HG02759 (cell line): ENCODE results near the gene CALN1.

ENCODE experiments used
- ATAC-seq: cut with Tn5 transposase; IDR thresholded peaks from one replicate; pipeline ENCODE4 v1.9.1; 2021; ENCODE audit warnings: mild to moderate bottlenecking, moderate library complexity; ENCODE audit not compliant: unreplicated experiment

Gene CALN1

DNA sequence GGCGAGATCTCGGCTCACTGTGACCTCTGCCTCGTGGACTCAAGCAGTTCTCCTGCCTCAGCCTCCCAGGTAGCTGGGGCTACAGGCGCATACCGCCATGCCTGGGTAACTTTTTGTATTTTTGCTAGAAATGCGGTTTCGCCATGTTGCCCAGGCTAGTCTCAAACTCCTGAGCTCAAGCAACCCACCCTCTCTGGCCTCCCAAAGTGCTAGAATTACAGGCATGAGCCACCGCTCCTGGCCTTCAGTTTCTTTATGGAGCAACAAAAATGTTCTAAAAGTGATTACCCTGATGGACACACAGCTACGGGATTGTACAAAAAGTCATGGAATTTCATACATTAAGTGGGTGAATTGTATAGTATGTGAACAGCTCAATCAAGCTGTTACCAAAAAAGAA is 216.0 kb downstream of the CALN1 start:
- no peak for ATAC-seq

DNA sequence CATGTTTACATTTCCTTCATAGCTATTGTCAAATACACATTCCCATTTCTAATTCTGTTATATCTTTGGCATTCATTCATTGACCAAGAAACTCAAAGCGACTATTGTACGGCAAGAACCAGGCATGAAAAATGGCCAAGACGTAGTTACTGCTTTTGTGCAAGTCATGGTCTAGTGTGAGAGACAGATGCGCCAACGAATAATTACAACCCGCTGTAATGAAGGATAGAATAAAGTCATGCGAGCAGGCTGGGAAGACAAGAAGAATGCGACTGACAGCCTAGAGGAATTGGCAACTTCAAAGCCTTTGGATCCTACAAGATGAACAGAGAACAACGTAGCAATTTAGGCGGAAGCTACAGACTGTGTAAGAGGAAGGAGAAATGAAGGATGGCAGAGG is 221.2 kb downstream of the CALN1 start:
- ATAC-seq = no peak

DNA sequence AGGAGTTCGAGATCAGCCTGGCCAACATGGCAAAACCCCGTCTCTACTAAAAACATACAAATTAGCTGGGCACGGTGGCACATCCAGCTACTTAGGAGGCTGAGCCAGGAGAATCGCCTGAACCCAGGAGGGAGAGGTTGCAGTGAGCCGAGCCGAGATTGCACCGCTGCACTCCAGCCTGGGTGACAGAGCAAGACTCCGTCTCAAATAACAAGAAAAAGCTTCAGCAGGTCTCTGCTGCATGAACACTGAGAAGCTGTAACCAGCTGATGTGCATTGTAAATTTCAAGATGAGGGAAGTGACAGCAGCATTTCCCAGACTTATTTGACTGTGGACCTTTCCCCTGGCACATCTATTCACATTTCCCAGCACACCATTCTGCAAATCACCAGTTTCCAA is 222.0 kb downstream of the CALN1 start:
- no peak for ATAC-seq

DNA sequence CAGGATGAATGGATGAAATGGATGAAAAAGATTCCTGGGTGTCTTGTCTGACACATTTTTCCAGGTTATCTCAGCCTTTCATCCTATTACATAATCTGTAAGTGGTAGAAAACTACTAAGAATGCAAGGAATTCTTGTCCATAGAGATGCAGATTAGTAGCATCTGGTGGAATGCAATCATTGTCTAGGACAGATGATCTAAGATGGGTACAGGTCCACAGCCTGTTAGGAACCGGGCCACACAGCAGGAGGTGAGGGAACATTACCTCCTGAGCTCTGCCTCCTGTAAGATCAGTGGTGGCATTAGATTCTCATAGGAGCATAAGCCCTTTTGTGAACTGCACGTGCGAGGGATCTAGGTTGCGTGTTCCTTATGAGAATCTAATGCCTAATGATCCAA is 225.0 kb downstream of the CALN1 start:
- no peak for ATAC-seq

DNA sequence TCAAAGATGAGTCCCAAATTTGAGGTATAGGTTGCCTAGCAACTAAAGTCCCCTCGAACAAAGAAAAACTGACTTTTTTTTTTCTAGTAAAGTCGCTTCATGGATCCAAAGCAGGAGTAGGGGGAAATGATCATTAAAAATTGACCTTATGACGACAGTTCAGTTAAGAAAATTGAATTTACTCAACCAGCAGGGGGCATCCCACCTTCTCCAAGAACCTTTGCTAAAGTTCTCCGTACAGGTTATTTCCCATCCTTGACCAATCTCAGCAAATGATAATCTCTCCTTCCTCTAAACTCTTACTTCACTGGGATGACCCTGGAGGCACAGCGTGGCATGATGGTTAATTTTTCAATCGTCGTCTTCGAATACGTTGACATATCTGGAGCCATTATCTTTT is 228.3 kb downstream of the CALN1 start:
- ATAC-seq = no peak

DNA sequence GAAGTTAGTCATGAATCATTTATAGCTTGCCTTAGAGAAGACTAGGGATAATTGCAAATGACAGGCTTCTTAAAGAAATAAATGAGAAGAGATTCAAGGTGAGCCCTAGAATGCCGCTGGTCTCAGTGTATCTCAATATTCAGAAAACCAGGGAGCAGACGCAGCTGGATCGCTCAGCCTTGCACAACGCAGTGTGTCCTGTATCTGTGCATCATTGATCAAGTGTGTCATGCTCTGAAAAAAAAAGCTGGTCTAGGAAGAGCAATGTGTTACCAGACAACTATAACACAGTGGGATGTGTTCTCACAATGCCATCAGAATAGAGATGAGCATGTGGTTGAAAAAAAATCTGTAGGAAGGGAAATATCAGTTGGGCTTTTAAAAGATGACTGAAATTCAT is 230.1 kb downstream of the CALN1 start:
- ATAC-seq = no peak

DNA sequence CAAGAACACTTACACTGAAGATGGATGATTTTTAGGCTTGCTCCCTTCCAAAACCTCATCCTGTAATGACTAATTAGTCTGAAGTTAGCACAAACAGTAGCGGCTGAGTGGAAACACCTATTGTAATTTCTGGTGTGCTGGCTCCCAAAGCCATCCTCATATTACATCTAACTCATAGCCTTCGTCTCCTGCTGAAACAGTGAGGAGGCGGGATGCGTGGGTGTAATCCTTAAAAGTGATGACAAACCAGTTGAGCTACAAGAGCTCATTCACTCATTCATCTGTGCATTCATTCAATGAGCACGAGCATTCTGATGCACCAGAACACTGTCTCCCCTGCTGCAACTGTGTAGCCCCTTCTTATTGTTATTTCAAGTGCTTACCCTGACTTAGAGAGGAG is 235.3 kb downstream of the CALN1 start:
- no peak for ATAC-seq

DNA sequence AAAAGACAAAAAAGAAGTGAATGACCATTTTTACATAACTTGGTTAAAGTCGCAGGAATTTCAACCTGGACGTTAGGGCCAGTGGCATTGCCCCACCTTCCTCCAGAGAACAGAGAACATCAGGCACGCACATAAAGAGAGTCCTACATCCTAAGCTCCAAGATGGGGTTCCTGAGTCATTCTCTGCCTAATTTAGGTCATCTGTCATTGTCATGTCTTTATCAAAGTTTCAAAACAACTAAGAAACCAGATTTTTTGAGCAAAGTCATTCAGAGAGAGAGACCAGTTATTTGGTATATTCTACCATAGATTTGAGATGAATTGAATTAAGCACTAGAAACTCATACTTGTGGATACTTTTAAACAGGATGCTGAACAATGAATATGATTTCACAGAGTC is 241.7 kb downstream of the CALN1 start:
- ATAC-seq = no peak

DNA sequence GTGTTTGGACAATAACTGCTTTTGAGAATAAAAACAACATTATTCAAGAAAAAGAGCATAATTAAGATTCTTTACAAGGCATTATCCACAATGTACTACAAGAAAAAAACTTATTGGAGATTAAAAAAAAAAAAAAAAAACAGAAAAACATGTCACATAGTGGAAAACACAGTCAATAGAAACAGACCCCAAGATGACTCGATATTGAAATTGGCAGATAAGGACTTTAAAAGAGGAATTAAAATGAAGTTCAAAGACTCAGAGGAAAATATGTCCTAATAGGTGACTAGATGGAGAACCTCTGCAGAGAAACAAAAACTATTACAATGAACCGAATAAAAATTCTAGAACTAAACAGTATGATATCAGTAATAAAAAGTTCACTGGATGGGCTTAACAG is 248.9 kb downstream of the CALN1 start:
- no peak for ATAC-seq

DNA sequence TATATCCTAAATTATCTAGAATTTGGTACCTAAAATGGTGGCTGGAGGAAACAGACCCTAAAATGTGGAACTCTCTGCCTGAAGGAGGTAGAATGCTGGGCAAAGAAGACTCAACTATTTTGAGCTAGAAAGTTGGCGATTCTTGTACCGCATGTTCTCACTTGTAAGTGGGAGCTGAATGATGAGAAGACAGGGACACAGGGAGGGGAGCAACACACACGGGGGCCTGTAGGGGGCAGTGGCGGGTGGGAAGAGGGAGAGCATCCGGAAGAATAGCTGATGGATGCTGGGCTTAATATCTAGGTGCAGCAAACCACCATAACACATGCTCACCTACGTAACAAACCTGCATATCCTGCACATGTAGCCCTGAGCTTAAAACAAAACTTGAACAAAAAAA is 250.6 kb downstream of the CALN1 start:
- ATAC-seq = no peak

DNA sequence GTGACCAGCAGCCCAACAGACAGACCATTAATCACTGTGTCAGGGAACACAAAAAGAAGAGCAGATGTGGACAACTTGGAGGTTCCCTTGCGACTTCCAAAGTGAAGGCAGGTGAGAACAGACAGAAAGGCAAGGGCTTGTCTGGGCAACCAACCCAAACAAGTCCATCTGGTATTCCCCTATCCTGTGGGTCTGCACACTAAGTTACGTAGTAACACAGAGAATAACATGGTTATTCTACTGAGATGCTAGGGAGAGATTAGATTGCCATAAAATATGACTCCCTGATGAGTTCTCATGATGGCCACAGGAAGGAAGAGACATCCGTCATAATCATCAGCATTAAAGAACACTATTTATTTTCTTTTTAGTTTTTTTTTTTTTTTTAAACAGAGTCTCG is 252.2 kb downstream of the CALN1 start:
- ATAC-seq = no peak

DNA sequence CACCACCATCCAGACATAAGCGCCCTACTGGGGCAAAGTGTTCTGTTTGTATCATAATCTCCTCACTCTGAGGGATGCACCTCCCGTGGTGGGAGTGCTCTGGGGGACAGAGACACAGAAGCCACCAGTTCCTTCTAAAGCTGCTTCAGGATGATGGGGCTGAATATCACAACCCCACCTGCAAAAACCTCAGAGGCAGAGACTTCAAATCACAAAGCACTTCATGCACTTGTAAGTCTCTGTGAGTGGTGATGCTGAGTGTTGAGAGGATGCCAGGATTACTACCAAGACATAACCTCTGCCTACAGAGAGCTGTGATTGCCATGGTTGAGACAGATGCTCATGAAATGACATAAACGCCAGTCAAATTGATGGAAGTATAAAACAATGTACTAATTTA is 255.5 kb downstream of the CALN1 start:
- no peak for ATAC-seq

DNA sequence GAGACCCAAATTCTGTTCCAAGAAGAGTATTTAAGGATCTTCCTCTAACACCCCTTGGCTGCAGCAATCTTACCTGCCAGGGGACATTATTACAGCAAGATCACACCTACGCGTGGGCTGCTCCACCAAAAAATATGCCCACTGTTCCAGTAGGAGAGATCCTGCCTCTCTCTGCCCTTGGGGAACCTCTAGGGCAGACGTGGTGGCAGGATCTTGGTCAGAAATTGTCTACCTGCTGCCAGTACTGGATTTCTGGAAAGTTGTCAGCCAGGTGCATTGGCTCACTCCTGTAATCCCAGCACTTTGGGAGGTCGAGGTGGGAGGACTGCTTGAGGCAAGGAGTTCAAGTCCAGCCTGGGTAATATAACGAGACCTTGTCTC is 259.0 kb downstream of the CALN1 start:
- ATAC-seq = no peak

DNA sequence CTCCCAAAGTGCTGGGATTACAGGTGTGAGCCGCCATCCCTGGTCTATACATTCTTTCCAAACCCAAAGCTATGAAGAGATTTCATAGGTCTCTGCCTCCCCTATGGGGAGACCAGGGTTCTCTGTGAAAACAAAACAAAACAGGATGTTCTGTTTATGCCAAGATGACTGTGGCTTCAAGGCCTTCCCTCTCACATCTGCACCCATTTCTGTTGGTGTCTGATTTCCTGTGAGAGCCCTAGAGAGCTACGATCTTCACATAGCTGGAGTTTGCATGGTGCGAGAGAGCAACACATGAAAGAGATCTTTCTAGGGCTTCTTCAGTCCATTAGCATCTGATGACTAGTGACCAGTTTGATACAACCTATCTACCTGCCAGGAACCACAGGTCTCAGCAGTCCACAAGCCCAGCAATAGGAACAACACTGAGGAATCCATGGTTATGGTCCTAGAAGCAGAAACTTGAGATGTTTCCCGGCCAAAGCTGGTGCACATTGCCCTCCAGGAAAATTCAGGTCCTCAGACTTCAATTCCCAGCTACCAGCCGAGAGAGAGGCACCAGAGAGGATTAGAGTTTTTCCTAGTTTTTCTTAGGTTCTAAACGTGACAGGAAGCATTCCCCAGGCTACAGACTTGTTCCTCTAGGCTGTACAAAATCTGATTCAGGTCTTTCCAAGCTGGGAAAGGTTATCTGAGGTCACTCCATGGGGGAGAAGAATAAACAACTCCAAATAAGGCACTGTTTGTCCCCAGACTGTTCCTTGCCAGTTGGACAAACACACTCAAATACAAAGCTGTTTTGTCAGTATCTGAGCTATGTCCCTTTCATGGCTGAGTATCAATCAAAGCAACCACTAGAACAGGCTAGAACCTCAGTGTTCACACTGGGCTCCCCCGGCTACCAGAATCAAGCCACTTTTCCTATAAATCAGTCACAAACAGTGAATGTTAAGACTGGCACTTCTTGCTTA is 259.7 kb downstream of the CALN1 start:
- no peak for ATAC-seq

DNA sequence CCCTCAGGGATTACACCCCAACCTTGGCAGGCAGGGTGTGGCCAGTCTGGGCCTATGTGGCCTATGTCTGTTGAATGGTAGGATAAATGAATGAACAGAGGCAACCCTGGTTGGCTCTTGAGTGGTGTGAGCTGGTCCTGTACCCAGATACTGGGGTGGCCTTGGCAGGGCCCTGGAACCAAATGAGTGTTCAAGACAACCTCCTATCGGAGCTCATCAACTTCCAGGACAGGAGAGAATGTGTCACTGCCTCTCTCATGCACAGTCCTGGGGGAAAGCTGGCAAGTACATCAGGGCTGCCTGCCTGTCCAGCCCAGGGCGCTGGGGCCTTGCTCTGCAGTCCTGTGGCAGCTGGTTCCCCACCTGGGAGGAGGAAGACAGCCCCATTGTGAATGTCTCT is 271.6 kb downstream of the CALN1 start:
- ATAC-seq = no peak

DNA sequence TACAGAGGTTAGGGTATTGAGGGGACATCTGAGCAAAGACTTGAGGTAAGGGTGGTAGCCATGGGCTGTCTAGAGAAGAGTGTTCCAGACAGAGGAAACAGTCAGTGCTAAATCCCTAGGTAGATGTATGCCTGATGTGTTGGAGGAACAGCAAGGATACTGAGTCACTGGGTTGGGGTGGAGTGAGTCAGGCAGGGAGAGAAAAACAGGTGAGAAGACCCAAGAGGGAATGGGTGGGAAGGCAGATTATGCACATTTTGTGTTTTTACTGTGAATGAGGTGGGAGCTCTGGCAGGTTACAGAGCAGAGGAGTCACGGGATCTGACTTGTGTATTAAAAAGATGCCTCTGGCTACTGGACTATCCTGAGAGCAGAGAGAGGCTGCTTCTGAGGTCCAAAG is 285.0 kb downstream of the CALN1 start:
- no peak for ATAC-seq

DNA sequence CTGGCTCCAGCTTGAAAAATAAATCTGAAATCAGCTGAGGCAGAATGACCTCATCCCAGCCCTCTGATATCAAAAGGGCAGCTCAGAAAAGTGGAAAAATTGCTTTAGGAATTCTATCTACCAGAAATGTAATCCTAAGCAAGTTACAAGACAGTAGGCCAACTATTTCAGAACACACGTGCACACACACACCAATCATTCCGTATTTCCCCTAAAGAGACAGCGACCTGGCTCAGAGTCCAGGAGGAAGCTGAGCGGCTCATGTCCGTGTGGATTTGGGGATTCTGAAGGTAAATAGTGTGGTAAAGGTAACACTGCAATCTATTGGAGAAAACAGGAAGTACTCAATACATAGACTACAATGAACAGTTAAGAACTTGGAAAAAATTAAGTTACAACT is 288.2 kb downstream of the CALN1 start:
- no peak for ATAC-seq

DNA sequence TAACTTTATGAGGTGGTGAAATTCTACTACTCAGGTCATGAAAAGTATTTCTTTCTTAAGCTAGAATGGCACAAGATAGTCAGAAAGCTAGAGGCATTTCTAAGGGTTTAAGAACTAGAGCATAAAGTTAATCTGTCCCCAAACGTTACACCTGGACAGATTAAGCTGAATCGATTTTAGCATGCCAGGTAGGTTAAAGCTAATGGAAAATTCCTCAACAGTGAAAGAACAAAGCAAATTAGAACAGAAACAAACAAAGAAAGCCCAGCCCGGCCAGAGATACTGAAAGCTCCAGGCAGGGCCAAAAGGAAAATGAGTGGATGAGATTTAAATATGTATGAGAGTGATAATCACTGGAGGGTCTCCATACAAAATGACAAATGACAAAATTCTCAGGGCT is 293.8 kb downstream of the CALN1 start:
- no peak for ATAC-seq

DNA sequence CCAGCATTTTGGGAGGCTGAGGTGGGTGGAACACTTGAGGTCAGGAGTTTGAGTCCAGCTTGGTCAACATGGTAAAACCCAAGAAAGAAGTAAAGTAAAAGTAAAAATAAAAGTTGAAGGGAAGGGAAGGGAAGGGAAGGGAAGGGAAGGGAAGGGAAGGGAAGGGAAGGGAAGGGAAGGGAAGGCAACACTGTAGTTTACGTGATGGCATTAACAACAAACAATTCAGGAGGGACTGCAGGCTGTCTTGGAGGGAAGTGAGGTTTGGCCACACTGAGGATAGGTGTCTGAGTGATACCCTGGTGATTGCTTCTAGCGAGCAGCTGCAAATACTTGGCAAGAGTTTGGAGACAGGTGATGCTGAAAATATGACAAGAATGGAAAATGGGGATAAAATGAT is 298.0 kb downstream of the CALN1 start:
- ATAC-seq = no peak

DNA sequence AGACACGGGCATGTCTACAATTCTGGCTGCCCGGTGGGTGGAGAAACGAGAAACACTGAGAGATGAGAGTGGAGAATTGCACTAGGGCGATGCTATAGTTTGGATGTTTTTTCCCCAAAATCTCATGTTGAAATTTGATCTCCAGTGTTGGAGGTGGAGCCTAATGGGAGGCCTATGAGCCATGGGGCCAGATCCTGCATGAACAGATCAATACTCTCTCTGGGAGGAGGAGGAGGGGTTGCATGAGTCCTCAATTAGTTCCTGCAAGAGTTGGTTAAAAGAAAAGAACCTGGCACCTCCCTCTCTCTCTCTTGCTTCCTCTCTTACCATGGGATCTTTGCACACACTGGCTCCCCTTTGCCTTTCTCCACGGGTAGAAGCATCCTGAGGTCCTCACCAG is 299.1 kb downstream of the CALN1 start:
- ATAC-seq = no peak

DNA sequence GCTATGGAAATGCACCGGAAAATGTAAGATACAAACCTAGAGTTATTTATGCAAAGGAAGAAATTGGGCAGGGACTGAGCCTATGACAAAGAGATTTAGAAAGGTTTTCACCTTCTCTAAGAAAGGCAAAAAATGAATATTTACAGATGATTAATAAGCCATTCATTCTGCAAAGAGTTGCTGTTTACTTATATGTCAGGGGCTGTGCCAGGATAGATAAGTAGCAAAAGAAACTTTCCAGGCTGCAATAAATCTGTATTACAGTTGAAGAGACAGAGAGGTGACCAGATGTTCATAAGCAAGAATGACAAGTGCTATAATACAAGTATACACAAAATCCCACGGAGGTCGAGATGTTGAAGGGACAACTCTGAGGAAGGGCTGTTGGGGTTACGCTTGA is 299.6 kb downstream of the CALN1 start:
- no peak for ATAC-seq

DNA sequence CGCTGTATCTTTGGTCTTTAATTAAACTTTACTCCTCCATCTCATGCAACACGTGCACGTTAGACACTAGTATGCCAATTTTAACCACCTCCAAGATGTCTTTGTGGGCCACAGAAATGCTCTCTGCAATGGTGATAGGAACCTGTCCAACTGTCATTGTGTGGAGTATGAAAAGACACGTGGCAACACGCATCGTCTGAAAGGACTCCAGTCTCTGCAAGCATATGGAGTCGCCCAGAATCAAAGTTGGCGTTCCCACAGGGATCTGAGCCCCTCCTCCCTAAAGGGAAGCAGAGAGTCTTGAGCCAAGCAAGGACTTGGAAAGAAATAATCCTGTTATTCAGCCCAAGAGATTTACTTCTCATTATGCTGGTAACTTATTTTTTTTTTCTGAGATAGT is 301.1 kb downstream of the CALN1 start:
- ATAC-seq = no peak

DNA sequence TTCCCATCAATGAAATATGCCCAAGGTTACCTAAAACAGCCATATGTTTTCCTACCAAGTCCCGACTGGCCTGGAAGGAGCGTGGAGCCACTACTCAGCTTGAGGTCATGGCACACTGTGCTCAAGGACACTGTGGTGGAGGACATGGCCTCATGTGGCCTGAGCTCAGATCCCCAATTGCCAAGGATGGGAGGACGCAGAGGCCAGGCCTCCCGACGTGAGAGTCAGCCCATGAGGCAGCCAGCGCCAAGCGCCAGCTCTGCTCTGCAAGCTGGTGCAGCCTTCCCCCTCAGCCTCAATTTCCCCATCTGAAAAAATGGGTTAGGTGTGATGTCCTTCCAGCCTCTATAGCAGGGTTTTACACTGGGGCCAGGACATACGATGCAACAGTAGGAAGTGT is 302.6 kb downstream of the CALN1 start:
- no peak for ATAC-seq
